WTC11 (cell line): ENCODE data around the gene ZYG11B. TPM values are rescaled to one million over a fixed set of nuclear protein-coding genes. Genes with fewer than 3 reads are reported as not detected.

Source experiments
- ATAC-seq: fragments of 200-7000 bp; cut with Tn5 transposase; 2 replicates; pipeline ENCODE4 v1.10.0; 2021; ENCODE audit warnings: mild to moderate bottlenecking, moderate library complexity
- CTCF ChIA-PET: fragments of 300-600 bp; sonication (Branson Sonifier 250); formaldehyde crosslinking; loops from one replicate; lab custom pipeline; 2021; ENCODE audit warnings: antibody characterized with exemption; lab: Charles Lee
- POLR2A ChIA-PET: fragments of 350-600 bp; sonication (Branson Sonifier 250); formaldehyde crosslinking; loops from one replicate; lab custom pipeline; 2021; ENCODE audit warnings: antibody characterized with exemption; lab: Charles Lee
- DNase-seq: peaks from one replicate; pipeline ENCODE4 v3.0.0; 2021; ENCODE audit warnings: low spot score
- H3K27ac Mint-ChIP-seq: 2 replicates; pipeline ENCODE4 v1.8.0; 2021; ENCODE audit warnings: mixed read lengths
- H3K27me3 Mint-ChIP-seq: 2 replicates; pipeline ENCODE4 v1.8.0; 2021; ENCODE audit warnings: low read depth, mild to moderate bottlenecking, moderate library complexity, mixed read lengths
- H3K36me3 Mint-ChIP-seq: 2 replicates; pipeline ENCODE4 v1.8.0; 2021; ENCODE audit warnings: mixed read lengths
- H3K4me1 Mint-ChIP-seq: 2 replicates; pipeline ENCODE4 v1.8.0; 2022; ENCODE audit warnings: mixed read lengths
- H3K4me3 Mint-ChIP-seq: 2 replicates; pipeline ENCODE4 v1.8.0; 2021; ENCODE audit warnings: mild to moderate bottlenecking, moderate library complexity, mixed read lengths
- H3K9me3 Mint-ChIP-seq: 2 replicates; pipeline ENCODE4 v1.8.0; 2021; ENCODE audit warnings: mixed read lengths
- ATF1 ChIP-seq: sonication (generic); formaldehyde crosslinking; IDR thresholded peaks from 2 replicates; pipeline ENCODE4 v1.8.1; 2023; ENCODE audit warnings: mild to moderate bottlenecking, moderate library complexity, missing genetic modification reagents
- ESRRA ChIP-seq: sonication (generic); formaldehyde crosslinking; IDR thresholded peaks from 2 replicates; pipeline ENCODE4 v1.8.1; 2022; ENCODE audit warnings: mild to moderate bottlenecking, missing genetic modification reagents, borderline replicate concordance
- ETV6 ChIP-seq: sonication (generic); formaldehyde crosslinking; IDR thresholded peaks from 2 replicates; pipeline ENCODE4 v1.8.1; 2022; ENCODE audit warnings: mild to moderate bottlenecking, missing genetic modification reagents
- JAZF1 ChIP-seq: fragments of 250-450 bp; sonication (Bioruptor Pico); IDR thresholded peaks from 2 replicates; pipeline ENCODE4 v1.9.0; 2021; ENCODE audit warnings: moderate library complexity, mild to moderate bottlenecking, inconsistent platforms
- RELA ChIP-seq: sonication (generic); formaldehyde crosslinking; IDR thresholded peaks from 2 replicates; pipeline ENCODE4 v1.8.1; 2022; ENCODE audit warnings: missing genetic modification reagents, mild to moderate bottlenecking, borderline replicate concordance
- TEAD1 ChIP-seq: sonication (generic); formaldehyde crosslinking; IDR thresholded peaks from 2 replicates; pipeline ENCODE4 v1.8.0; 2022; ENCODE audit warnings: mild to moderate bottlenecking, missing genetic modification reagents
- TEAD4 ChIP-seq: sonication (generic); formaldehyde crosslinking; IDR thresholded peaks from 2 replicates; pipeline ENCODE4 v1.8.0; 2022; ENCODE audit warnings: mild to moderate bottlenecking, missing genetic modification reagents
- TP53 ChIP-seq: sonication (generic); formaldehyde crosslinking; IDR thresholded peaks from 2 replicates; pipeline ENCODE4 v1.8.1; 2023; ENCODE audit warnings: mild to moderate bottlenecking, missing genetic modification reagents
- ZNF138 ChIP-seq: sonication (generic); formaldehyde crosslinking; conservative IDR thresholded peaks from 2 replicates; pipeline ENCODE4 v1.8.1; 2022; ENCODE audit warnings: mild to moderate bottlenecking, moderate library complexity, missing genetic modification reagents
- ZNF232 ChIP-seq: sonication (generic); formaldehyde crosslinking; IDR thresholded peaks from 2 replicates; pipeline ENCODE4 v1.8.0; 2022; ENCODE audit warnings: mild to moderate bottlenecking, missing genetic modification reagents
- total RNA-seq: library from RNA; stranded (reverse); gene quantifications from 3 replicates; pipeline ENCODE4 v1.2.3, GENCODE V29; 2021
- TF ChIP-seq, protein P1 (sequence below): sonication (generic); formaldehyde crosslinking; IDR thresholded peaks from 2 replicates; pipeline ENCODE4 v1.8.0; 2022; ENCODE audit warnings: mild to moderate bottlenecking, missing genetic modification reagents
- TF ChIP-seq, protein P2 (sequence below): sonication (generic); formaldehyde crosslinking; IDR thresholded peaks from 2 replicates; pipeline ENCODE4 v1.8.1; 2023; ENCODE audit warnings: mild to moderate bottlenecking, missing genetic modification reagents, borderline replicate concordance
- TF ChIP-seq, protein P3 (sequence below): sonication (generic); formaldehyde crosslinking; IDR thresholded peaks from 2 replicates; pipeline ENCODE4 v1.8.0; 2023; ENCODE audit warnings: missing genetic modification reagents
- TF ChIP-seq, protein P4 (sequence below): sonication (generic); formaldehyde crosslinking; IDR thresholded peaks from 2 replicates; pipeline ENCODE4 v1.8.1; 2023; ENCODE audit warnings: mild to moderate bottlenecking, missing genetic modification reagents
- TF ChIP-seq, protein P5 (sequence below): sonication (generic); formaldehyde crosslinking; IDR thresholded peaks from 2 replicates; pipeline ENCODE4 v1.8.1; 2023; ENCODE audit warnings: mild to moderate bottlenecking, missing genetic modification reagents, moderate library complexity
- TF ChIP-seq, protein P6 (sequence below): sonication (generic); formaldehyde crosslinking; IDR thresholded peaks from 2 replicates; pipeline ENCODE4 v1.8.0; 2022; ENCODE audit warnings: mild to moderate bottlenecking, missing genetic modification reagents
- TF ChIP-seq, protein P7 (sequence below): fragments of 250-450 bp; sonication (Bioruptor Pico); IDR thresholded peaks from 2 replicates; pipeline ENCODE4 v1.9.0; 2021; ENCODE audit warnings: mild to moderate bottlenecking

ZYG11B gene
- total RNA-seq, 1 experiment from 2014 or later, result 19.2 TPM

DNA sequence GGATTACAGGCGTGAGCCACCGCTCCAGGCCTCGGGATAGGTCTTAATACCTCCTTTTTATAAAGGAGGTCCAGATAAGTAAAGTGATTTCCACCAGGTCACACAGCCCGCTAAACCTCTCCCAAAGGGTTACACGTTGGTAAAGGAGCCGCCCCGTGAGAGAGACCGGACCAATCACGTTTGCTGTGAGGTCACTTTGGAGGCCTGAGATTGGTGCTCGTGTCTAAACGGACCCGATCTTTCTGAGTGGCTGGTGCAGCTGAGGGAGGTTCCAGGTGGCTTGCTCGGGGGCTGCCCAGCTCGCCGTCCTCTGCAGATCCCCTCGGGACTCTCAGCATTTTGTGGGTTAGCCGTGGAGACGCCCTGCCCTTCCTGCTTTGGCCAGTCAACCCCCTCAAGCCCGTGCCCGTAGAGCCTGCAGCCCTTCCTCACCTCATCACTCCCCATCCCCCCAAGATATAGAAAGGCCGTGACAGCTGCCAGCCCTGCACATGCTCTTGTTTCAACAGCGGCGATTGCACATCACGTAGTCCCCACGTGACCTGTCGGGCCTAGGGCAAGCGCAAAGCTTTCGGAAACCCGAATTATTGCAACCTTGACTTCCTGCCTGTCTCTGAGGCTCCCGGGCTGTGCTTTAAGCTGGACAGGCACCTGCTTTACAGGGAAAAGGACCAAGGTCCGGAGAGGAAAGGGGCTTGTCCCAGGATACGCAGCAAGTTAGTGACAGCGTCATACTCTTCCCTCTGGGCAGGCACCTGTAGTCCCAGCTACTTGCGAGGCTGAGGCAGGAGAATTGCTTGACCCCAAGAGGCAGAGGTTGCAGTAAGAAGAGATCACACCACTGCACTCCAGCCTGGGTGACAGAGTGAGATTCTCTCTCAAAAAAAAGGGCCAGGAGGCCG lies 23.1 kb upstream of the ZYG11B start (continued):
- TF ChIP-seq, protein P1, sequence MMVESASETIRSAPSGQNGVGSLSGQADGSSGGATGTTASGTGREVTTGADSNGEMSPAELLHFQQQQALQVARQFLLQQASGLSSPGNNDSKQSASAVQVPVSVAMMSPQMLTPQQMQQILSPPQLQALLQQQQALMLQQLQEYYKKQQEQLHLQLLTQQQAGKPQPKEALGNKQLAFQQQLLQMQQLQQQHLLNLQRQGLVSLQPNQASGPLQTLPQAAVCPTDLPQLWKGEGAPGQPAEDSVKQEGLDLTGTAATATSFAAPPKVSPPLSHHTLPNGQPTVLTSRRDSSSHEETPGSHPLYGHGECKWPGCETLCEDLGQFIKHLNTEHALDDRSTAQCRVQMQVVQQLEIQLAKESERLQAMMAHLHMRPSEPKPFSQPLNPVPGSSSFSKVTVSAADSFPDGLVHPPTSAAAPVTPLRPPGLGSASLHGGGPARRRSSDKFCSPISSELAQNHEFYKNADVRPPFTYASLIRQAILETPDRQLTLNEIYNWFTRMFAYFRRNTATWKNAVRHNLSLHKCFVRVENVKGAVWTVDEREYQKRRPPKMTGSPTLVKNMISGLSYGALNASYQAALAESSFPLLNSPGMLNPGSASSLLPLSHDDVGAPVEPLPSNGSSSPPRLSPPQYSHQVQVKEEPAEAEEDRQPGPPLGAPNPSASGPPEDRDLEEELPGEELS (CRISPR knock-in tag), result peak; percentile 71; the same call in 1 of the 2 replicates

DNA sequence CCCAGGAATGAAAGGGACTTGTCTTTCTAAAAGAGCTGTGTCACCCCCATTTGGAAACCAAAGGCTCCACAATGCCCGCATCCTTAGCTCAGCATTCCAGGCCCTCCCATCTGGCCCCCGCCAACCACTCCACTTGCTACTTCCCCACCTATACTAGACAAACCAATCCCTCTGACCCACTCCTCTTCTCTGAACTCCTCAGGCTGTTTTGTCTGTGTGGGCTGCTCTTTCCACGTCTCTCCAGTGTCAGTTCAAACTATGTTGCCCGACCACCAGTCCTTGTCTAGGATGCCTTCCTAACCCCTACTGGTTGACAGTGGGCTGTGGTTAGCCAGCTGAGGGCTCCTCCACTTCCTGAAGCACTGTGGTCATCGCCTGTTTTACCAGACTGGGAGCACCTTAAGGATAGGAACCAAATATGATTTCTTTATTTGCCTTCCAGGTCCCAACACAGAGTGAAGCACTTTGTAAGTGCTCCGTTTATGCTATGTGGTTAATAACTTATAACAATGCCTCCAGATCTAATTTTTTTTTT lies 20.1 kb upstream of the ZYG11B start:
- H3K9me3 Mint-ChIP-seq, result no peaks in the 10 kb centered on the region
- POLR2A ChIA-PET, result interaction anchor here (0.5 kb wide), 1 partner anchor 87 kb away, joined by 4 read pairs; no protein-coding TSS in a partner anchor
- H3K4me3 Mint-ChIP-seq, result no peak overlapping the region
- H3K36me3 Mint-ChIP-seq, result no peaks in the 10 kb centered on the region
- CTCF ChIA-PET, result no interaction called here
- no peak for ATAC-seq
- H3K4me1 Mint-ChIP-seq, result peaks cover 15% of the 10 kb centered on the region
- peaks cover 11% of the 10 kb centered on the region for H3K27me3 Mint-ChIP-seq
- H3K27ac Mint-ChIP-seq, result 0 out of 2 replicates have a peak overlapping the region, but pooled peaks have one; percentile 14
- TF ChIP-seq ATF1 (CRISPR knock-in tag) (no peak), ETV6 (CRISPR knock-in tag) (no peak), RELA (CRISPR knock-in tag) (no peak), TEAD1 (CRISPR knock-in tag) (no peak), TEAD4 (no peak), TP53 (CRISPR knock-in tag) (no peak), ESRRA (CRISPR knock-in tag) (no peak), JAZF1 (CRISPR knock-in tag) (no peak), ZNF138 (CRISPR knock-in tag) (no peak), ZNF232 (no peak)
- TF ChIP-seq, protein P2, sequence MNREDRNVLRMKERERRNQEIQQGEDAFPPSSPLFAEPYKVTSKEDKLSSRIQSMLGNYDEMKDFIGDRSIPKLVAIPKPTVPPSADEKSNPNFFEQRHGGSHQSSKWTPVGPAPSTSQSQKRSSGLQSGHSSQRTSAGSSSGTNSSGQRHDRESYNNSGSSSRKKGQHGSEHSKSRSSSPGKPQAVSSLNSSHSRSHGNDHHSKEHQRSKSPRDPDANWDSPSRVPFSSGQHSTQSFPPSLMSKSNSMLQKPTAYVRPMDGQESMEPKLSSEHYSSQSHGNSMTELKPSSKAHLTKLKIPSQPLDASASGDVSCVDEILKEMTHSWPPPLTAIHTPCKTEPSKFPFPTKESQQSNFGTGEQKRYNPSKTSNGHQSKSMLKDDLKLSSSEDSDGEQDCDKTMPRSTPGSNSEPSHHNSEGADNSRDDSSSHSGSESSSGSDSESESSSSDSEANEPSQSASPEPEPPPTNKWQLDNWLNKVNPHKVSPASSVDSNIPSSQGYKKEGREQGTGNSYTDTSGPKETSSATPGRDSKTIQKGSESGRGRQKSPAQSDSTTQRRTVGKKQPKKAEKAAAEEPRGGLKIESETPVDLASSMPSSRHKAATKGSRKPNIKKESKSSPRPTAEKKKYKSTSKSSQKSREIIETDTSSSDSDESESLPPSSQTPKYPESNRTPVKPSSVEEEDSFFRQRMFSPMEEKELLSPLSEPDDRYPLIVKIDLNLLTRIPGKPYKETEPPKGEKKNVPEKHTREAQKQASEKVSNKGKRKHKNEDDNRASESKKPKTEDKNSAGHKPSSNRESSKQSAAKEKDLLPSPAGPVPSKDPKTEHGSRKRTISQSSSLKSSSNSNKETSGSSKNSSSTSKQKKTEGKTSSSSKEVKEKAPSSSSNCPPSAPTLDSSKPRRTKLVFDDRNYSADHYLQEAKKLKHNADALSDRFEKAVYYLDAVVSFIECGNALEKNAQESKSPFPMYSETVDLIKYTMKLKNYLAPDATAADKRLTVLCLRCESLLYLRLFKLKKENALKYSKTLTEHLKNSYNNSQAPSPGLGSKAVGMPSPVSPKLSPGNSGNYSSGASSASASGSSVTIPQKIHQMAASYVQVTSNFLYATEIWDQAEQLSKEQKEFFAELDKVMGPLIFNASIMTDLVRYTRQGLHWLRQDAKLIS, result no peak
- TF ChIP-seq, protein P3, sequence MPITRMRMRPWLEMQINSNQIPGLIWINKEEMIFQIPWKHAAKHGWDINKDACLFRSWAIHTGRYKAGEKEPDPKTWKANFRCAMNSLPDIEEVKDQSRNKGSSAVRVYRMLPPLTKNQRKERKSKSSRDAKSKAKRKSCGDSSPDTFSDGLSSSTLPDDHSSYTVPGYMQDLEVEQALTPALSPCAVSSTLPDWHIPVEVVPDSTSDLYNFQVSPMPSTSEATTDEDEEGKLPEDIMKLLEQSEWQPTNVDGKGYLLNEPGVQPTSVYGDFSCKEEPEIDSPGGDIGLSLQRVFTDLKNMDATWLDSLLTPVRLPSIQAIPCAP, result no peak
- TF ChIP-seq, protein P4, sequence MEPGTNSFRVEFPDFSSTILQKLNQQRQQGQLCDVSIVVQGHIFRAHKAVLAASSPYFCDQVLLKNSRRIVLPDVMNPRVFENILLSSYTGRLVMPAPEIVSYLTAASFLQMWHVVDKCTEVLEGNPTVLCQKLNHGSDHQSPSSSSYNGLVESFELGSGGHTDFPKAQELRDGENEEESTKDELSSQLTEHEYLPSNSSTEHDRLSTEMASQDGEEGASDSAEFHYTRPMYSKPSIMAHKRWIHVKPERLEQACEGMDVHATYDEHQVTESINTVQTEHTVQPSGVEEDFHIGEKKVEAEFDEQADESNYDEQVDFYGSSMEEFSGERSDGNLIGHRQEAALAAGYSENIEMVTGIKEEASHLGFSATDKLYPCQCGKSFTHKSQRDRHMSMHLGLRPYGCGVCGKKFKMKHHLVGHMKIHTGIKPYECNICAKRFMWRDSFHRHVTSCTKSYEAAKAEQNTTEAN, result no peak
- TF ChIP-seq, protein P5, sequence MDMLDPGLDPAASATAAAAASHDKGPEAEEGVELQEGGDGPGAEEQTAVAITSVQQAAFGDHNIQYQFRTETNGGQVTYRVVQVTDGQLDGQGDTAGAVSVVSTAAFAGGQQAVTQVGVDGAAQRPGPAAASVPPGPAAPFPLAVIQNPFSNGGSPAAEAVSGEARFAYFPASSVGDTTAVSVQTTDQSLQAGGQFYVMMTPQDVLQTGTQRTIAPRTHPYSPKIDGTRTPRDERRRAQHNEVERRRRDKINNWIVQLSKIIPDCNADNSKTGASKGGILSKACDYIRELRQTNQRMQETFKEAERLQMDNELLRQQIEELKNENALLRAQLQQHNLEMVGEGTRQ, result no peak
- TF ChIP-seq, protein P6, sequence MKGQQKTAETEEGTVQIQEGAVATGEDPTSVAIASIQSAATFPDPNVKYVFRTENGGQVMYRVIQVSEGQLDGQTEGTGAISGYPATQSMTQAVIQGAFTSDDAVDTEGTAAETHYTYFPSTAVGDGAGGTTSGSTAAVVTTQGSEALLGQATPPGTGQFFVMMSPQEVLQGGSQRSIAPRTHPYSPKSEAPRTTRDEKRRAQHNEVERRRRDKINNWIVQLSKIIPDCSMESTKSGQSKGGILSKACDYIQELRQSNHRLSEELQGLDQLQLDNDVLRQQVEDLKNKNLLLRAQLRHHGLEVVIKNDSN, result no peak
- TF ChIP-seq, protein P7, sequence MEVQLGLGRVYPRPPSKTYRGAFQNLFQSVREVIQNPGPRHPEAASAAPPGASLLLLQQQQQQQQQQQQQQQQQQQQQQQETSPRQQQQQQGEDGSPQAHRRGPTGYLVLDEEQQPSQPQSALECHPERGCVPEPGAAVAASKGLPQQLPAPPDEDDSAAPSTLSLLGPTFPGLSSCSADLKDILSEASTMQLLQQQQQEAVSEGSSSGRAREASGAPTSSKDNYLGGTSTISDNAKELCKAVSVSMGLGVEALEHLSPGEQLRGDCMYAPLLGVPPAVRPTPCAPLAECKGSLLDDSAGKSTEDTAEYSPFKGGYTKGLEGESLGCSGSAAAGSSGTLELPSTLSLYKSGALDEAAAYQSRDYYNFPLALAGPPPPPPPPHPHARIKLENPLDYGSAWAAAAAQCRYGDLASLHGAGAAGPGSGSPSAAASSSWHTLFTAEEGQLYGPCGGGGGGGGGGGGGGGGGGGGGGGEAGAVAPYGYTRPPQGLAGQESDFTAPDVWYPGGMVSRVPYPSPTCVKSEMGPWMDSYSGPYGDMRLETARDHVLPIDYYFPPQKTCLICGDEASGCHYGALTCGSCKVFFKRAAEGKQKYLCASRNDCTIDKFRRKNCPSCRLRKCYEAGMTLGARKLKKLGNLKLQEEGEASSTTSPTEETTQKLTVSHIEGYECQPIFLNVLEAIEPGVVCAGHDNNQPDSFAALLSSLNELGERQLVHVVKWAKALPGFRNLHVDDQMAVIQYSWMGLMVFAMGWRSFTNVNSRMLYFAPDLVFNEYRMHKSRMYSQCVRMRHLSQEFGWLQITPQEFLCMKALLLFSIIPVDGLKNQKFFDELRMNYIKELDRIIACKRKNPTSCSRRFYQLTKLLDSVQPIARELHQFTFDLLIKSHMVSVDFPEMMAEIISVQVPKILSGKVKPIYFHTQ (CRISPR knock-in tag), result no peak
- TF ChIP-seq, all 79 proteins: peak for 0
- DNase-seq, result no peak
